T-helper 2 cell treated with Interferon-gamma antibody and Interleukin-4, amounts not matched to agents 5 μg/mL and 100 μg/mL, for 36 hours (primary cell): ENCODE measurements around the gene COL27A1.

Source experiments
- DNase-seq: peaks from one replicate; pipeline ENCODE4 v3.0.0; 2021; ENCODE audit warnings: low spot score
- H3K27ac Mint-ChIP-seq: one replicate; pipeline ENCODE4 v1.8.0; 2021; ENCODE audit warnings: mild to moderate bottlenecking, mixed read lengths
- H3K27me3 Mint-ChIP-seq: one replicate; pipeline ENCODE4 v1.8.0; 2021; ENCODE audit warnings: low read depth, mixed read lengths
- H3K36me3 Mint-ChIP-seq: one replicate; pipeline ENCODE4 v1.8.0; 2021; ENCODE audit warnings: low read depth, mixed read lengths
- H3K4me1 Mint-ChIP-seq: one replicate; pipeline ENCODE4 v1.8.0; 2021; ENCODE audit warnings: low read depth, mixed read lengths
- H3K4me3 Mint-ChIP-seq: one replicate; pipeline ENCODE4 v1.8.0; 2022; ENCODE audit warnings: mild to moderate bottlenecking, moderate library complexity, mixed read lengths
- H3K9me3 Mint-ChIP-seq: one replicate; pipeline ENCODE4 v1.8.0; 2021; ENCODE audit warnings: mixed read lengths

The COL27A1 gene

GRCh38 chr9:114258866-114259797 is 103.8 kb downstream of the COL27A1 start:
- H3K27ac Mint-ChIP-seq = no peak overlapping the region

GRCh38 chr9:114259798-114260523 is 104.6 kb downstream of the COL27A1 start:
- Mint-ChIP-seq H3K4me1 (no peaks in the 10 kb centered on the region), H3K4me3 (no peak overlapping the region), H3K36me3 (no peaks in the 10 kb centered on the region), H3K27me3 (no peaks in the 10 kb centered on the region), H3K27ac (no peak overlapping the region), H3K9me3 (no peaks in the 10 kb centered on the region)
- no peak for DNase-seq

More at GRCh38 chr9:114258866-114259797, 103.8 kb downstream of the COL27A1 start:
- H3K27me3 Mint-ChIP-seq = no peaks in the 10 kb centered on the region
- DNase-seq = no peak
- H3K4me1 Mint-ChIP-seq = no peaks in the 10 kb centered on the region
- no peaks in the 10 kb centered on the region for H3K9me3 Mint-ChIP-seq
- no peaks in the 10 kb centered on the region for H3K36me3 Mint-ChIP-seq
- H3K4me3 Mint-ChIP-seq = no peak overlapping the region

DNA sequence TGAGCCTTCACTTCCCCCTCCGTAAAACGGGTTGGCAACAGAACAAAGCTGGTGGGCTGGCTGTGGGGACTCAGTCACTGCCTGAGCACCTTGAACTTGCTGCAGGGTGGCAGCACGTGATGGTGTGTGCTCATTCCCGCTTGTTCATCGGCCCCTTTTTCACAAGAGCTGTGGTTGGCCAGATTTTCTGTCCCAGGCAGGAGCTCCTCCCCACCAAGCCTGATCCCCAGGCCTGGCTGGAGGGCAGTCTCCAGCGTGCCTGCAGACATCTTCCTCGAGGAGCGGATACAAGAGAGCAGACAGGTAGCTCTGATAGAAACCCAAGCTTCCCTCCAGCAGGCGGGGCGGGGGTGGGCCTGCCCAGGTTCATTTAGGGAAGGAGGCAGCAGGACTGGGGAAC is 105.7 kb downstream of the COL27A1 start:
- DNase-seq = no peak
- H3K4me1 Mint-ChIP-seq = no peaks in the 10 kb centered on the region
- H3K27me3 Mint-ChIP-seq = no peaks in the 10 kb centered on the region
- H3K4me3 Mint-ChIP-seq = no peak overlapping the region
- no peaks in the 10 kb centered on the region for H3K9me3 Mint-ChIP-seq
- no peak overlapping the region for H3K27ac Mint-ChIP-seq
- no peaks in the 10 kb centered on the region for H3K36me3 Mint-ChIP-seq

DNA sequence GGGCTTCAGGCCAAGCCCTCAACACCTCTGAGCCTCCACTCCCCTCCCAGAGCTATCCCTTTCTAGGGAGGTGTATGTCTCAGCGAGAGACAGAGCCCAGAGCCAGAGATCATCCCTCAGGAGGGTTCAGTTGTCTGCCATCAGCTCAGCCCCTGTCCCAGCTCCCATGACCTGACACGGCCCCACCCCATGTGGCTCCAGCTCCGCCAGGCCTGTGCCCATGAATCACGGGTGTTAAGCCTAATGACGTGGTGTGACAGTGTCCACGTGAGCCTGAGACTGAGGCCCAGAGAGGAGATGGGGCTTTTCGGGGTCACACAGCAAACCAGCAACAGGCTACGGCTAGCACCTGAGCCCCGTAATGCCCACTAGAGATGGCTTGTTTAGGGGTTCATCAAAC is 106.7 kb downstream of the COL27A1 start:
- Mint-ChIP-seq H3K27ac (no peak overlapping the region), H3K9me3 (no peaks in the 10 kb centered on the region), H3K4me1 (no peaks in the 10 kb centered on the region), H3K4me3 (no peak overlapping the region), H3K36me3 (no peaks in the 10 kb centered on the region), H3K27me3 (no peaks in the 10 kb centered on the region)
- DNase-seq = no peak

- no peak for DNase-seq
- Mint-ChIP-seq H3K4me3 (no peak overlapping the region), H3K27ac (no peak overlapping the region), H3K4me1 (no peaks in the 10 kb centered on the region), H3K36me3 (no peaks in the 10 kb centered on the region), H3K9me3 (no peaks in the 10 kb centered on the region), H3K27me3 (no peaks in the 10 kb centered on the region)
Observed at GRCh38 chr9:114263853-114264510, 108.6 kb downstream of the COL27A1 start.

- no peaks in the 10 kb centered on the region for H3K27me3 Mint-ChIP-seq
- no peaks in the 10 kb centered on the region for H3K36me3 Mint-ChIP-seq
- no peak overlapping the region for H3K4me3 Mint-ChIP-seq
- no peak overlapping the region for H3K27ac Mint-ChIP-seq
- H3K9me3 Mint-ChIP-seq = no peaks in the 10 kb centered on the region
- no peaks in the 10 kb centered on the region for H3K4me1 Mint-ChIP-seq
- no peak for DNase-seq
Observed at GRCh38 chr9:114264806-114265550, 109.6 kb downstream of the COL27A1 start.

- H3K36me3 Mint-ChIP-seq = no peaks in the 10 kb centered on the region
Observed at GRCh38 chr9:114266969-114267368, 111.6 kb downstream of the COL27A1 start.

DNA sequence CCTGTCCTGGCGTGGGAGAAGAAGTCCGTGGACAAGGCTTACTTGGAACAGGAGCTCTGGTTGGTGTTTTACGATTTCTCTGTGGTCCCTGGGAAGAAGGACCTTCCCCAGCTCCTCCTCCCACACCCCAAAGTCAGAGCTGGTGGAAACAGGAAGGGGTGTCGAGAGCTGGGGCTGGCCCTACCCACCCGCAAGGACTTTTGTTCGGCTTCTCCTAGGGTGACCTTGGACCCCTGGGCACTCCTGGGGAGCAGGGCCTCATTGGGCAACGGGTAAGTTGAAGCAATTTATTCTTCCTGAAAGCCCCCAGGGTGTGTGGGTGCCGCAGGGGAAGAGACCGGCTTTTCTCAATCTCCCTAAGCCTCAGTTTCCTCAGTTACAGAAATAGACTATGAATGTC is 113.7 kb downstream of the COL27A1 start:
- H3K27me3 Mint-ChIP-seq = no peaks in the 10 kb centered on the region
- DNase-seq = no peak
- no peaks in the 10 kb centered on the region for H3K36me3 Mint-ChIP-seq
- no peak overlapping the region for H3K27ac Mint-ChIP-seq
- no peaks in the 10 kb centered on the region for H3K9me3 Mint-ChIP-seq
- no peak overlapping the region for H3K4me3 Mint-ChIP-seq
- H3K4me1 Mint-ChIP-seq = no peaks in the 10 kb centered on the region

More at GRCh38 chr9:114266969-114267368, 111.6 kb downstream of the COL27A1 start:
- no peaks in the 10 kb centered on the region for H3K27me3 Mint-ChIP-seq
- no peak overlapping the region for H3K4me3 Mint-ChIP-seq
- no peak overlapping the region for H3K27ac Mint-ChIP-seq
- no peak for DNase-seq
- no peaks in the 10 kb centered on the region for H3K9me3 Mint-ChIP-seq
- no peaks in the 10 kb centered on the region for H3K4me1 Mint-ChIP-seq

DNA sequence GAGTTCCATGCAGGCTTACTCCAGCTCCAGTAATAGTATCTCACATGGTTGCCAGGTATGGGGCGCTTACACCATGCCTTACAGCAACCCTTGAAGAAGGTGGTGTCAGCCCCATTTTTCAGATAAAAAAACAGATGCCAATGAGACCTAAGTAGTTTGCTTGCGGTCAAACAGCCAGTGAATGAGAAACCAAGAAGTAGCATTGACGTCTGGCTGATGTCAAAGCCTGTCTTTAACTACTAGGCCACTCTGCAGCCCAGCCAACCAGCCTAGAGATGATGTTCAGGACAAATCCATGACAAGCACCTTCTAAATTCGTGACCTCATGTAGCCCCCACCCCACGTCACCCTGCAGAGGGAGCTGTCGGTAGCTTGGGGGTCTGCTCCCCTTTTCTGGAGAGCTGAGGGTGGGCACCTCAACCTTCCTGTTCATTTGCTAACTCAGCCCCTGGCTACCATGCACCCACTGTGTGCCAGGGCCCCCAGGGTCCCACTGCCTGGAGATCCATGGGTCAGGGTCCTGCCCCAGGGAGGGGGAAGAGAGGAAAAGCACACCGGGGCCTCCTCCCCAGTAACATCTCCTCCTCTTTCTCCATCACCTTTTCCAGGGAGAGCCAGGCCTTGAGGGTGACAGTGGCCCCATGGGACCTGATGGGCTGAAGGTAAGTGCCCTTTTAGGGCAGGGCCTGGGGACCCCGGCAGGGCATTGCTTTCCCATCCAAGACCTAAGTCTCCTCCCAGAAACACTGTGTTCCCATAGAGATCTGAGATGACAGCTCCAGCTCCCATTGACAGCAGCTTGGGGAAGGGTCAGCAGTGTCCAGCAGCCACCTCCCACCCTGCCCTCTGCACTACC is 115.0 kb downstream of the COL27A1 start:
- DNase-seq = no peak
- Mint-ChIP-seq H3K27ac (no peak overlapping the region), H3K9me3 (no peaks in the 10 kb centered on the region), H3K4me1 (no peaks in the 10 kb centered on the region), H3K27me3 (no peaks in the 10 kb centered on the region), H3K4me3 (no peak overlapping the region), H3K36me3 (no peaks in the 10 kb centered on the region)

- no peaks in the 10 kb centered on the region for H3K27me3 Mint-ChIP-seq
- no peak overlapping the region for H3K27ac Mint-ChIP-seq
- H3K4me3 Mint-ChIP-seq = no peak overlapping the region
- no peak for DNase-seq
- no peaks in the 10 kb centered on the region for H3K4me1 Mint-ChIP-seq
- no peaks in the 10 kb centered on the region for H3K36me3 Mint-ChIP-seq
- H3K9me3 Mint-ChIP-seq = no peaks in the 10 kb centered on the region
Observed at GRCh38 chr9:114271556-114272510, 116.5 kb downstream of the COL27A1 start.

GRCh38 chr9:114272739-114273431 is 117.5 kb downstream of the COL27A1 start:
- no peaks in the 10 kb centered on the region for H3K27me3 Mint-ChIP-seq

More at GRCh38 chr9:114272739-114273431, 117.5 kb downstream of the COL27A1 start:
- Mint-ChIP-seq H3K36me3 (no peaks in the 10 kb centered on the region), H3K9me3 (no peaks in the 10 kb centered on the region), H3K4me3 (no peak overlapping the region), H3K27ac (no peak overlapping the region), H3K4me1 (no peaks in the 10 kb centered on the region)
- DNase-seq = no peak
